H1 (cell line): ENCODE measurements around the gene ETV7. TPM values are rescaled to one million over a fixed set of nuclear protein-coding genes. Genes with fewer than 3 reads are reported as not detected.

Experiments used
- CTCF ChIA-PET: fragments of 300-600 bp; sonication (Branson Sonifier 250); formaldehyde crosslinking; loops from one replicate; lab custom pipeline; 2021; ENCODE audit not compliant: partially characterized antibody; lab: Charles Lee
- POLR2A ChIA-PET: fragments of 300-600 bp; sonication (Branson Sonifier 250); formaldehyde crosslinking; loops from one replicate; lab custom pipeline; 2021; ENCODE audit warnings: inconsistent platforms; ENCODE audit not compliant: partially characterized antibody; lab: Charles Lee
- DNase-seq, 2 experiments: peaks; one replicate each; pipeline versions ENCODE4 v3.0.0 to v3.0.0-alpha.2; 2010 to 2022; ENCODE audit warnings: low spot score in 2 of 2, low read depth in 1 of 2, mixed read lengths in 1 of 2
- FAIRE-seq: peaks from 2 replicates; lab custom pipeline; 2011; peaks lifted over from hg19 to GRCh38; lab: Jason Lieb, UNC
- H2AFZ ChIP-seq: 2 replicates; pipeline ENCODE4 v1.8.1; 2012; ENCODE audit warnings: low read length, inconsistent platforms
- H2AK5ac ChIP-seq: 2 replicates; pipeline ENCODE4 v1.6.1; 2013; ENCODE audit warnings: low read depth, low read length
- H2BK120ac ChIP-seq: replicated peaks from 2 replicates; pipeline ENCODE3; 2013; ENCODE audit warnings: low read depth, low read length, inconsistent platforms
- H2BK12ac ChIP-seq: 2 replicates; pipeline ENCODE4 v1.6.1; 2013; ENCODE audit warnings: low read depth, low read length
- H2BK15ac ChIP-seq: 2 replicates; pipeline ENCODE4 v1.6.1; 2013; ENCODE audit warnings: low read length
- H2BK20ac ChIP-seq: 2 replicates; pipeline ENCODE4 v1.6.1; 2013; ENCODE audit warnings: low read length
- H2BK5ac ChIP-seq: 2 replicates; pipeline ENCODE4 v1.6.1; 2013; ENCODE audit warnings: low read depth, low read length
- H3K14ac ChIP-seq: 2 replicates; pipeline ENCODE4 v1.6.1; 2013; ENCODE audit warnings: inconsistent platforms; ENCODE audit not compliant: insufficient read length
- H3K18ac ChIP-seq: 2 replicates; pipeline ENCODE4 v1.6.1; 2013; ENCODE audit warnings: low read length; ENCODE audit errors: extremely low read depth
- H3K23ac ChIP-seq: 2 replicates; pipeline ENCODE4 v1.6.1; 2013; ENCODE audit warnings: inconsistent platforms; ENCODE audit not compliant: insufficient read length
- H3K23me2 ChIP-seq: 2 replicates; pipeline ENCODE4 v1.6.1; 2013; ENCODE audit warnings: low read depth, low read length
- H3K27ac ChIP-seq: 2 replicates; pipeline ENCODE4 v1.6.1; 2011; ENCODE audit warnings: low read depth, low read length, inconsistent platforms
- H3K27me3 ChIP-seq, 4 experiments: replicated peaks in 1 of 4; 1 replicate in 1 of 4; 2 replicates in 3 of 4; pipeline versions ENCODE4 v1.6.1 to v1.8.1; 2011 to 2013; ENCODE audit warnings: low read length in 3 of 4, mild to moderate bottlenecking in 3 of 4, inconsistent platforms in 2 of 4, mixed read lengths in 2 of 4, moderate library complexity in 1 of 4; ENCODE audit not compliant: control insufficient read depth in 3 of 4, insufficient read depth in 3 of 4; ENCODE audit errors: extremely low read depth in 1 of 4
- H3K36me3 ChIP-seq, 4 experiments: 2 replicates each; pipeline versions ENCODE4 v1.6.1 to v1.8.1; 2011 to 2013; ENCODE audit warnings: mild to moderate bottlenecking in 4 of 4, low read length in 3 of 4, moderate library complexity in 2 of 4, control low read depth in 1 of 4, inconsistent platforms in 1 of 4; ENCODE audit not compliant: insufficient read depth in 4 of 4, control insufficient read depth in 2 of 4
- H3K4ac ChIP-seq: replicated peaks from 2 replicates; pipeline ENCODE3; 2013; ENCODE audit warnings: low read length, low read depth, mixed read lengths, inconsistent platforms; ENCODE audit not compliant: insufficient read length
- H3K4me1 ChIP-seq, 4 experiments: replicated peaks in 1 of 4; 1 replicate in 1 of 4; 2 replicates in 3 of 4; pipeline versions ENCODE4 v1.6.1 to v1.8.1; 2011 to 2013; ENCODE audit warnings: low read length in 3 of 4, inconsistent platforms in 2 of 4, mixed read lengths in 1 of 4; ENCODE audit not compliant: insufficient read depth in 4 of 4, control insufficient read depth in 3 of 4
- H3K4me2 ChIP-seq, 2 experiments: 2 replicates each; pipeline versions ENCODE4 v1.6.1 to v1.8.1; 2011 to 2013; ENCODE audit warnings: low read depth in 2 of 2, low read length in 2 of 2, control low read depth in 1 of 2, inconsistent platforms in 1 of 2, mild to moderate bottlenecking in 1 of 2; ENCODE audit not compliant: insufficient read depth in 1 of 2
- H3K4me3 ChIP-seq, 4 experiments: fragments of 200-600, 300-600 bp in 1 of 4; sonication (generic), shearing (Covaris generic), sonication (Bioruptor Twin) in 1 of 4; 2 replicates each; pipeline versions ENCODE4 v1.5.1 to v1.8.1; 2011 to 2016; ENCODE audit warnings: low read length in 4 of 4, low read depth in 3 of 4, control low read depth in 2 of 4, inconsistent platforms in 2 of 4, mild to moderate bottlenecking in 2 of 4, mixed read lengths in 1 of 4, moderate library complexity in 1 of 4; ENCODE audit not compliant: insufficient read depth in 2 of 4; ENCODE audit errors: extremely low read depth in 1 of 4
- H3K56ac ChIP-seq: replicated peaks from 2 replicates; pipeline ENCODE3; 2013; ENCODE audit warnings: low read depth, mild to moderate bottlenecking, mixed read lengths, low read length, inconsistent platforms; ENCODE audit not compliant: insufficient read length
- H3K79me1 ChIP-seq: 2 replicates; pipeline ENCODE4 v1.6.1; 2013; ENCODE audit warnings: low read depth, low read length, control low read depth
- H3K79me2 ChIP-seq, 2 experiments: 2 replicates each; pipeline versions ENCODE4 v1.6.1 to v1.8.1; 2012 to 2013; ENCODE audit warnings: low read length in 2 of 2, mild to moderate bottlenecking in 2 of 2, inconsistent platforms in 1 of 2; ENCODE audit not compliant: insufficient read depth in 2 of 2, control insufficient read depth in 1 of 2
- H3K9ac ChIP-seq, 4 experiments: replicated peaks in 1 of 4; 1 replicate in 1 of 4; 2 replicates in 3 of 4; pipeline versions ENCODE4 v1.6.1 to v1.8.1; 2011 to 2013; ENCODE audit warnings: low read depth in 3 of 4, low read length in 3 of 4, control low read depth in 2 of 4, mild to moderate bottlenecking in 2 of 4, moderate library complexity in 2 of 4, inconsistent platforms in 1 of 4; ENCODE audit errors: extremely low read depth in 1 of 4
- H3K9me3 ChIP-seq, 2 experiments: 2 replicates each; pipeline versions ENCODE4 v1.6.1 to v1.8.1; 2012 to 2013; ENCODE audit warnings: mild to moderate bottlenecking in 2 of 2, moderate library complexity in 2 of 2, control low read depth in 1 of 2, inconsistent platforms in 1 of 2, low read depth in 1 of 2, low read length in 1 of 2, mixed read lengths in 1 of 2; ENCODE audit not compliant: insufficient read depth in 2 of 2
- H4K20me1 ChIP-seq, 2 experiments: replicated peaks in 1 of 2; 2 replicates each; pipeline versions ENCODE3 to v1.8.1; 2011 to 2013; ENCODE audit warnings: inconsistent platforms in 2 of 2, low read length in 2 of 2, mild to moderate bottlenecking in 1 of 2; ENCODE audit not compliant: insufficient read depth in 2 of 2, control insufficient read depth in 1 of 2
- H4K5ac ChIP-seq: 2 replicates; pipeline ENCODE4 v1.6.1; 2013; ENCODE audit warnings: low read length, low read depth, mixed read lengths, inconsistent platforms; ENCODE audit not compliant: insufficient read length
- H4K8ac ChIP-seq: 2 replicates; pipeline ENCODE4 v1.8.0; 2013; ENCODE audit warnings: mild to moderate bottlenecking, moderate library complexity, low read length, inconsistent platforms; ENCODE audit not compliant: insufficient read depth; ENCODE audit errors: extremely low read depth
- H4K91ac ChIP-seq: replicated peaks from 2 replicates; pipeline ENCODE3; 2013; ENCODE audit warnings: low read length, mixed read lengths, inconsistent platforms; ENCODE audit not compliant: insufficient read length
- BRCA1 ChIP-seq: IDR thresholded peaks from 2 replicates; pipeline ENCODE4 v1.6.1; 2012; ENCODE audit warnings: low read depth, low read length, improper control_type of control experiment
- CTBP2 ChIP-seq: IDR thresholded peaks from 2 replicates; pipeline ENCODE4 v1.7.0; 2011; ENCODE audit warnings: borderline replicate concordance, mild to moderate bottlenecking, moderate library complexity, mixed read lengths, low read length; ENCODE audit not compliant: insufficient read depth, insufficient read length
- FOSL1 ChIP-seq: IDR thresholded peaks from 2 replicates; pipeline ENCODE4 v1.6.1; 2011; ENCODE audit warnings: mild to moderate bottlenecking, low read depth, low read length, moderate library complexity; ENCODE audit not compliant: insufficient read depth
- PHF8 ChIP-seq: fragments of 200-600 bp; sonication (generic); conservative IDR thresholded peaks from 2 replicates; pipeline ENCODE4 v1.7.1; 2012; ENCODE audit warnings: low read depth, mild to moderate bottlenecking, inconsistent platforms, low read length, moderate library complexity
- POU5F1 ChIP-seq: IDR thresholded peaks from 2 replicates; pipeline ENCODE4 v1.6.1; 2011; ENCODE audit warnings: low read depth, mild to moderate bottlenecking, low read length, moderate library complexity
- SAP30 ChIP-seq: fragments of 300-600 bp; sonication (generic); IDR thresholded peaks from 2 replicates; pipeline ENCODE4 v1.7.1; 2012; ENCODE audit warnings: low read length, moderate library complexity, mild to moderate bottlenecking, inconsistent platforms; ENCODE audit not compliant: insufficient read depth, insufficient replicate concordance
- SP2 ChIP-seq: IDR thresholded peaks from 2 replicates; pipeline ENCODE4 v1.6.1; 2012; ENCODE audit warnings: mild to moderate bottlenecking, low read length, inconsistent platforms
- TAF1 ChIP-seq: IDR thresholded peaks from 2 replicates; pipeline ENCODE4 v1.6.1; 2011; ENCODE audit warnings: mild to moderate bottlenecking, low read depth, low read length
- YY1 ChIP-seq: IDR thresholded peaks from 2 replicates; pipeline ENCODE4 v1.6.1; 2011; ENCODE audit warnings: low read depth, mild to moderate bottlenecking, low read length
- ZNF274 ChIP-seq: IDR thresholded peaks from 2 replicates; pipeline ENCODE4 v1.7.0; 2012; ENCODE audit warnings: low read length, borderline replicate concordance; ENCODE audit errors: extremely low read depth
- WGBS, 2 experiments: shearing (Covaris generic) in 1 of 2; methylation state at CpG; one replicate each; pipeline versions ENCODE4 v1.1.6 to v1.1.7; 2013 to 2015; ENCODE audit warnings: low lambda C conversion rate in 2 of 2, mixed read lengths in 2 of 2, inconsistent platforms in 1 of 2, low coverage in 1 of 2, missing lambda C conversion rate in 1 of 2; ENCODE audit not compliant: insufficient replicate concordance in 2 of 2, insufficient coverage in 1 of 2, insufficient read length in 1 of 2; ENCODE audit errors: extremely low coverage in 1 of 2, missing lambda C conversion rate in 1 of 2; 5-methylcytosine and 5-hydroxymethylcytosine counted together
- polyA plus RNA-seq, 7 experiments: library from polyadenylated mRNA; depleted of rRNA in 3 of 7; stranded (reverse) in 5 of 7; unstranded in 2 of 7; fragments of >200 nt in 5 of 7; fragments of 200-250 nt in 2 of 7; gene quantifications; 1 replicate in 5 of 7; 2 replicates in 1 of 7; 4 replicates in 1 of 7; pipeline versions ENCODE4 v1.2.1 to v1.2.3, GENCODE V29; 2011 to 2013; ENCODE audit warnings: missing spikeins in 2 of 7, mixed read lengths in 2 of 7
- total RNA-seq: library from RNA; stranded (reverse); fragmentation: NEBNext Ultra II Directional; extraction: Animal tissue kit (Norgen Biotek cat#: 25700); gene quantifications from 2 replicates; pipeline ENCODE4 v1.2.1, GENCODE V29; 2021
- TF ChIP-seq, protein P1 (sequence below), 3 experiments: IDR thresholded peaks; 1 replicate in 2 of 3; 2 replicates in 1 of 3; pipeline versions ENCODE4 v1.5.1 to v1.6.1; 2011; ENCODE audit warnings: low read length in 3 of 3, mild to moderate bottlenecking in 3 of 3, inconsistent platforms in 2 of 3, low read depth in 1 of 3, moderate library complexity in 1 of 3; ENCODE audit not compliant: insufficient read depth in 1 of 3; ENCODE audit errors: control extremely low read depth in 1 of 3

The ETV7 gene
- total and polyA plus RNA-seq, 2 of the 8 experiments (the other 6 are each of a cell fraction or from before 2014, with no cell fraction given): 0.54 to 2.4 TPM

DNA sequence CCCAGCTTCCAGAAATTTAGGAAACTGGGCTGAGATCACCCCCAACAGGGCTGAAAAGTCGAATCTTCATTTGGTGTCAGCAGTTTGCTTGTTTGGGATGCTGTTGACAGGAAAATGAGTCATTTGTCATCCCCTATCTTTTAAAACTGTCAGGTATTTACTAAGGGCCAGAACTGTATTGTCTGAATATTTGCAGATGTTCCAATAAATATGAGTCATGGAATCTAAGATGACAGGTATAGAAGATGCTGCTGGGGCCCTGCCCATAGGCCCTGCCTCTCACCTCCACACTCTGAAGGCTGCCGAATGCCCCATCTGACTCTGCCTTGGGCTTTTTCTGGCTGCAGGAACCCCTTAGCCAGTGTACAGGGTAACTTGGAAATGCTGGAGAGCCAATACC lies 3.9 kb downstream of the ETV7 start:
- no peak overlapping the region for H3K56ac ChIP-seq
- no peak overlapping the region for H2BK5ac ChIP-seq
- ChIA-PET POLR2A (no interaction called here), CTCF (interaction anchor here (1.2 kb wide), 1 partner anchor 10 kb away, joined by 5 read pairs; no protein-coding TSS in a partner anchor)
- no peaks in the 10 kb centered on the region for H3K36me3 ChIP-seq
- no peak overlapping the region for H3K18ac ChIP-seq
- no peak overlapping the region for H2BK15ac ChIP-seq
- H3K14ac ChIP-seq: no peak overlapping the region
- H2BK20ac ChIP-seq: no peak overlapping the region
- no peak overlapping the region for H2BK120ac ChIP-seq
- H3K27me3 ChIP-seq: peaks cover 11 to 35% (median 34%) of the 10 kb centered on the region in 4 experiments
- no peak overlapping the region for H3K4me3 ChIP-seq
- H4K5ac ChIP-seq: no peak overlapping the region
- no peak overlapping the region for H3K4ac ChIP-seq
- H3K79me2 ChIP-seq: no peaks in the 10 kb centered on the region
- peaks cover 0 to 11% (median under 1%) of the 10 kb centered on the region in 4 experiments; a peak in 4 of 7 replicates for H3K4me1 ChIP-seq
- no peaks in the 10 kb centered on the region for H4K20me1 ChIP-seq
- H4K8ac ChIP-seq: no peak overlapping the region
- no peak overlapping the region for H3K23ac ChIP-seq
- H3K9me3 ChIP-seq: no peaks in the 10 kb centered on the region
- no peak overlapping the region for H3K4me2 ChIP-seq
- no peak for DNase-seq
- no peak overlapping the region for H2AFZ ChIP-seq
- no peak overlapping the region for H3K9ac ChIP-seq
- FAIRE-seq: no peak
- H2BK12ac ChIP-seq: no peak overlapping the region
- H3K23me2 ChIP-seq: peaks cover 12% of the 10 kb centered on the region
- H3K27ac ChIP-seq: no peak overlapping the region
- 77% methylated on average over 2 of the region's 2 CpGs; no CpG with 5 or more reads in 1 of the 2 experiments for WGBS, 2 experiments
- no peak overlapping the region for H4K91ac ChIP-seq
- no peaks in the 10 kb centered on the region for H3K79me1 ChIP-seq
- no peak overlapping the region for H2AK5ac ChIP-seq
- TF ChIP-seq ZNF274 (no peak), TAF1 (no peak), FOSL1 (no peak), PHF8 (no peak), POU5F1 (no peak), SAP30 (no peak), CTBP2 (no peak), SP2 (no peak), BRCA1 (no peak), YY1 (no peak)
- TF ChIP-seq, protein P1, sequence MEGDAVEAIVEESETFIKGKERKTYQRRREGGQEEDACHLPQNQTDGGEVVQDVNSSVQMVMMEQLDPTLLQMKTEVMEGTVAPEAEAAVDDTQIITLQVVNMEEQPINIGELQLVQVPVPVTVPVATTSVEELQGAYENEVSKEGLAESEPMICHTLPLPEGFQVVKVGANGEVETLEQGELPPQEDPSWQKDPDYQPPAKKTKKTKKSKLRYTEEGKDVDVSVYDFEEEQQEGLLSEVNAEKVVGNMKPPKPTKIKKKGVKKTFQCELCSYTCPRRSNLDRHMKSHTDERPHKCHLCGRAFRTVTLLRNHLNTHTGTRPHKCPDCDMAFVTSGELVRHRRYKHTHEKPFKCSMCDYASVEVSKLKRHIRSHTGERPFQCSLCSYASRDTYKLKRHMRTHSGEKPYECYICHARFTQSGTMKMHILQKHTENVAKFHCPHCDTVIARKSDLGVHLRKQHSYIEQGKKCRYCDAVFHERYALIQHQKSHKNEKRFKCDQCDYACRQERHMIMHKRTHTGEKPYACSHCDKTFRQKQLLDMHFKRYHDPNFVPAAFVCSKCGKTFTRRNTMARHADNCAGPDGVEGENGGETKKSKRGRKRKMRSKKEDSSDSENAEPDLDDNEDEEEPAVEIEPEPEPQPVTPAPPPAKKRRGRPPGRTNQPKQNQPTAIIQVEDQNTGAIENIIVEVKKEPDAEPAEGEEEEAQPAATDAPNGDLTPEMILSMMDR (IDR thresholded peaks at IDR 0.05; ENCODE audit: control extremely low read depth in 1 of 3, insufficient read depth in 1 of 3, low read depth in 1 of 3, low read length in 3 of 3): no peak
